Gastroesophageal sphincter (tissue), 4 donors: Measurements from ENCODE around the gene ANO2. TPM values are rescaled to one million over a fixed set of nuclear protein-coding genes. Genes with fewer than 3 reads are reported as not detected.

ENCODE experiments used
- ATAC-seq: fragments of 150-250 bp; one replicate; pipeline ENCODE4 v1.9.1; 2016; ENCODE audit warnings: mild to moderate bottlenecking, moderate library complexity
- H3K27ac ChIP-seq, 4 donors: fragments of 200-600 bp; sonication (generic) in 3 of 4; 1 replicate in 3 of 4; 2 replicates in 1 of 4; pipeline ENCODE4 v1.5.1; 2016 to 2019
- H3K27me3 ChIP-seq: fragments of 200-600 bp; sonication (generic); one replicate; pipeline ENCODE4 v1.5.1; 2019
- H3K36me3 ChIP-seq, 2 donors: fragments of 200-600 bp; sonication (generic); one replicate each; pipeline ENCODE4 v1.5.1; 2019; ENCODE audit warnings: control low read depth in 1 of 2
- H3K4me1 ChIP-seq, 3 donors: fragments of 200-600 bp; sonication (generic); 1 replicate in 2 of 3; 2 replicates in 1 of 3; pipeline ENCODE4 v1.5.1; 2016 to 2019; ENCODE audit warnings: control low read depth in 2 of 3
- H3K4me3 ChIP-seq, 2 donors: fragments of 200-600 bp; sonication (generic); one replicate each; pipeline ENCODE4 v1.5.1; 2019; ENCODE audit warnings: mild to moderate bottlenecking in 1 of 2, moderate library complexity in 1 of 2
- H3K9me3 ChIP-seq, 3 donors: fragments of 200-600 bp; sonication (generic); one replicate each; pipeline ENCODE4 v1.5.1; 2017 to 2019; ENCODE audit warnings: control low read depth in 2 of 3
- CTCF ChIP-seq, 4 experiments: fragments of 200-600 bp in 2 of 4; fragments of 450-650 bp in 2 of 4; sonication (generic) in 1 of 4; IDR thresholded peaks; one replicate each; pipeline ENCODE4 v1.5.1; 2017 to 2019; ENCODE audit warnings: antibody characterized with exemption in 4 of 4, mild to moderate bottlenecking in 2 of 4, moderate library complexity in 2 of 4
- EP300 ChIP-seq: sonication (generic); formaldehyde crosslinking; IDR thresholded peaks from one replicate; pipeline ENCODE4 v1.6.1; 2017; ENCODE audit warnings: antibody characterized with exemption, mild to moderate bottlenecking
- POLR2A ChIP-seq, 2 donors: fragments of 450-650 bp; IDR thresholded peaks; one replicate each; pipeline ENCODE4 v1.6.1; 2017; ENCODE audit warnings: antibody characterized with exemption in 2 of 2, mild to moderate bottlenecking in 2 of 2, moderate library complexity in 1 of 2
- POLR2AphosphoS5 ChIP-seq: sonication (generic); formaldehyde crosslinking; IDR thresholded peaks from one replicate; pipeline ENCODE4 v1.6.1; 2017; ENCODE audit warnings: antibody characterized with exemption
- WGBS, 2 donors: methylation state at CpG; one replicate each; pipeline ENCODE4 v1.1.5; 2018; ENCODE audit warnings: low coverage in 1 of 2; 5-methylcytosine and 5-hydroxymethylcytosine counted together
- total RNA-seq, 4 donors: library from RNA; depleted of rRNA; stranded (reverse); fragments of >200 nt; gene quantifications; one replicate each; pipeline ENCODE4 v1.1.0, GENCODE V29; 2016

ANO2 gene
- total RNA-seq, 4 donors from 2014 or later, result 3.1 to 10.9 (median 6.7) TPM

- WGBS, 2 donors, result 87 to 94% methylated on average over 3 to 5 of the region's 5 CpGs
- no peak overlapping the region for H3K4me3 ChIP-seq
- H3K27ac ChIP-seq, result no peak overlapping the region
- no peaks in the 10 kb centered on the region for H3K36me3 ChIP-seq
- no peak for ATAC-seq
- TF ChIP-seq POLR2A (IDR thresholded peaks at IDR 0.05) (no peak), CTCF (IDR thresholded peaks at IDR 0.05) (no peak), POLR2AphosphoS5 (no peak), EP300 (no peak)
- no peaks in the 10 kb centered on the region for H3K9me3 ChIP-seq
- H3K4me1 ChIP-seq, result peaks cover 0 to 8% (median 0%) of the 10 kb centered on the region in 3 donors
- no peaks in the 10 kb centered on the region for H3K27me3 ChIP-seq
These were observed 227.0 kb downstream of the ANO2 start for GRCh38 chr12:5718073-5718472.

GRCh38 chr12:5716976-5717375, 228.1 kb downstream of the ANO2 start:
- Histone ChIP-seq H3K36me3 (no peaks in the 10 kb centered on the region), H3K27me3 (no peaks in the 10 kb centered on the region), H3K9me3 (no peaks in the 10 kb centered on the region), H3K4me1 (peaks cover 0 to 8% (median 0%) of the 10 kb centered on the region in 3 donors), H3K4me3 (no peak overlapping the region), H3K27ac (no peak overlapping the region)
- WGBS, 2 donors, result 30 to 39% methylated on average over 1 to 3 of the region's 3 CpGs
- TF ChIP-seq CTCF (IDR thresholded peaks at IDR 0.05) (no peak), EP300 (no peak), POLR2A (IDR thresholded peaks at IDR 0.05) (no peak), POLR2AphosphoS5 (no peak)
- no peak for ATAC-seq

GRCh38 chr12:5716201-5716600, 228.9 kb downstream of the ANO2 start:
- H3K4me3 ChIP-seq, result no peak overlapping the region
- no CpG with 5 or more reads among the region's 1 CpG for WGBS, 2 donors
- no peak overlapping the region for H3K27ac ChIP-seq
- no peaks in the 10 kb centered on the region for H3K27me3 ChIP-seq
- no peaks in the 10 kb centered on the region for H3K9me3 ChIP-seq
- peak; percentile 34 for ATAC-seq
- peaks cover 0 to 8% (median 0%) of the 10 kb centered on the region in 3 donors for H3K4me1 ChIP-seq
- TF ChIP-seq POLR2A (IDR thresholded peaks at IDR 0.05) (no peak), EP300 (no peak), CTCF (IDR thresholded peaks at IDR 0.05) (no peak), POLR2AphosphoS5 (peak; percentile 76)
- no peaks in the 10 kb centered on the region for H3K36me3 ChIP-seq

GRCh38 chr12:5715021-5715420, 230.0 kb downstream of the ANO2 start:
- ATAC-seq, result no peak
- no peak overlapping the region for H3K4me3 ChIP-seq
- H3K4me1 ChIP-seq, result no peaks in the 10 kb centered on the region
- WGBS, 2 donors, result 84 to 89% methylated on average over 4 of the region's 4 CpGs
- H3K9me3 ChIP-seq, result no peaks in the 10 kb centered on the region
- TF ChIP-seq POLR2A (IDR thresholded peaks at IDR 0.05) (no peak), EP300 (no peak), POLR2AphosphoS5 (no peak)
- H3K36me3 ChIP-seq, result no peaks in the 10 kb centered on the region
- no peak overlapping the region for H3K27ac ChIP-seq
- H3K27me3 ChIP-seq, result no peaks in the 10 kb centered on the region

- ATAC-seq, result peak; percentile 61
- no peaks in the 10 kb centered on the region for H3K36me3 ChIP-seq
- TF ChIP-seq POLR2AphosphoS5 (no peak), CTCF (IDR thresholded peaks at IDR 0.05) (no peak), POLR2A (IDR thresholded peaks at IDR 0.05) (no peak), EP300 (no peak)
- 38 to 66% methylated on average over 5 to 6 of the region's 6 CpGs for WGBS, 2 donors
- no peaks in the 10 kb centered on the region for H3K27me3 ChIP-seq
- H3K4me1 ChIP-seq, result no peaks in the 10 kb centered on the region
- no peak overlapping the region for H3K4me3 ChIP-seq
- H3K27ac ChIP-seq, result peak overlapping the region in 1 of 4 donors; percentile 15
- no peaks in the 10 kb centered on the region for H3K9me3 ChIP-seq
These were observed 231.4 kb downstream of the ANO2 start for GRCh38 chr12:5713599-5714081.
